HCEC 1CT (cell line): ENCODE data around the gene NFATC4.

Experiments
- DNase-seq: peaks from one replicate; pipeline ENCODE4 v3.0.0-alpha.2; 2017

The NFATC4 gene

DNA sequence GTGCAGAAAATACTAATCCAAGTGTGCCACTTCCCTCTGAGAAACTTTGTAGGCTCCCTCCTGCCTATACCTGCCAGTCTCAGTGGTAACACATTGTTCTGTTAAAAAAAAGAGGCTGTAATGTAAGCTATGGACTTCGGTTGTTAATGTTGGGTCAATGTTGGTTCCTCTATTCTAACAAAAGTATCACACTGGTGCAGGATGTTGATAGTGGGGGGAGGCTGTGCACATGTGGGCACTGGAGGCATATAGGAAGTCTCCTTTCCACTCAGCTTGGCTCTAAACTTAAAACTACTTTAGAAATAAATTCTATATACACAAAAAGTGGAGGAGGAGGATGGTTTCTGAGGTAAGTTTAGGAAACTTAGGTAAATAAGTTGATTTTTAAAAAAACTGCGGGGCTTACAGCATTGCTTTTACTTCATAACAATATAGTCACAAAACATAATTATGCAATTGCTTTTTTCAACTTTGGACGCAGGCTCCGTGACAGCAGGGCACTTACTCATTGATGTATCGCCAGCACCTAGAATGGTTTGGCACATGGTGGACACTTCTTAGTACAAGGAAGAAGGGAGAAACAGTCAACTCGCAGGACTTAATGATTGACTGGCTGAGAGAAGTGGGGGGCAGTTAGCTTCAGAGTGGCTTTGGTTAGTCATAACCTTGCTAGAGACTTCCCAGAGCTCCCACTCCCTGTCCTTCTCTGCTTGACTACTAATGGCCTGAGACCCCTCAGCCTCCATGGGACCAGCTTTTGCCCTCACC is 22.9 kb downstream of the NFATC4 start:
- DNase-seq: no peak

DNA sequence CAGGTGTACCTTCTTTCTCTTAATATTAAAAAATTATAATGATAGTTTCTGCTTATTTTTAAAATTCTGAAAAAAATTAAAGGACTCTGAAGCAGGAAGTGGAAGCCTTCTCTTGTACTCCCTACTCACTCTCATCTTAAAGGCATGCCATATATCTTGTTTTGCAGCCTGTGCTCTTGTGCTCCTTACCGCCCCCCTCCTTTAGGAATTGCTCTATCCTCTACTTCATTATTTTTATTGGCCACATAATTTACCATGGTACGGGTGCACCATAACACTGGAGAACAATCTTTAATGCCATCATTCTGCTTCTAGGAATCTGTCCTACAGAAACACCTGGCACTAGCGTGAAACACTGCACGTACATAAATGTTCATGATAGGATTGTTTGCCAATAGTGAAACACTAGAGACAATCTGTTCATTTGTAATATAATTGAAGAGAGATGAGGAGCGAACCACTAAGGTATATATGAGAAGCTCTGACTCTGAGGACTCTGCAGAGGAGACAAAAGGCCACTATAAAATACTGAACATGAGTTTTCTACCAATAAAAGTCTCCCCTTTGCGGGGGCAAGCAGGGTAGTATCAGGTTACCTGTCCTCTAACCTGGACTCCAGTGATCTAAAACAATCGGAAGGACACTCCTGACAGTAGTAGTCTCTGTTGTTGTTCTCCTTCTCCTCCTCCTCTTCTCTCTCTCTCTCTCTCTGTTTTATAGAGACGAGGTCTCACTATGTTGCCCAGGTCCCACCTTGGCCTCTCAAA is 24.5 kb downstream of the NFATC4 start:
- peak; percentile 68 for DNase-seq

DNA sequence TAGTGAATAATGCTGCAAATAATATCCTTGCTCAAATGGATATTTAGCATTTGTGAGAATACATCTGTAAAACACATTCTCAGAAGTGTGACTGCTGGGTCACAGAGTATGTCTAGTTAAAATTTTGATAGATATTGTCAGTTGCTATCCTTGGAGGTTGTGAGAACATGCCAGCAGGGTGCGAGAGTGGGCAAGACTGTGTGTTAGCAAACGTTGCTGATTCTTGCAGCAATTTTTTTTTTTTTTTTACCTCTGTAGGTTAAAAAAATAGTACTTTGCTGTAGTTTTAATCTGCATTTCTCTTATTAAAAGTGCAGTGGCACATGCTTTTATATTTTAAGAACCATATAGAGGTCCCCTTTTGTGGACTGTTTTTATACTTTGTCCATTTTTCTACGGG is 26.3 kb downstream of the NFATC4 start:
- DNase-seq: no peak

DNA sequence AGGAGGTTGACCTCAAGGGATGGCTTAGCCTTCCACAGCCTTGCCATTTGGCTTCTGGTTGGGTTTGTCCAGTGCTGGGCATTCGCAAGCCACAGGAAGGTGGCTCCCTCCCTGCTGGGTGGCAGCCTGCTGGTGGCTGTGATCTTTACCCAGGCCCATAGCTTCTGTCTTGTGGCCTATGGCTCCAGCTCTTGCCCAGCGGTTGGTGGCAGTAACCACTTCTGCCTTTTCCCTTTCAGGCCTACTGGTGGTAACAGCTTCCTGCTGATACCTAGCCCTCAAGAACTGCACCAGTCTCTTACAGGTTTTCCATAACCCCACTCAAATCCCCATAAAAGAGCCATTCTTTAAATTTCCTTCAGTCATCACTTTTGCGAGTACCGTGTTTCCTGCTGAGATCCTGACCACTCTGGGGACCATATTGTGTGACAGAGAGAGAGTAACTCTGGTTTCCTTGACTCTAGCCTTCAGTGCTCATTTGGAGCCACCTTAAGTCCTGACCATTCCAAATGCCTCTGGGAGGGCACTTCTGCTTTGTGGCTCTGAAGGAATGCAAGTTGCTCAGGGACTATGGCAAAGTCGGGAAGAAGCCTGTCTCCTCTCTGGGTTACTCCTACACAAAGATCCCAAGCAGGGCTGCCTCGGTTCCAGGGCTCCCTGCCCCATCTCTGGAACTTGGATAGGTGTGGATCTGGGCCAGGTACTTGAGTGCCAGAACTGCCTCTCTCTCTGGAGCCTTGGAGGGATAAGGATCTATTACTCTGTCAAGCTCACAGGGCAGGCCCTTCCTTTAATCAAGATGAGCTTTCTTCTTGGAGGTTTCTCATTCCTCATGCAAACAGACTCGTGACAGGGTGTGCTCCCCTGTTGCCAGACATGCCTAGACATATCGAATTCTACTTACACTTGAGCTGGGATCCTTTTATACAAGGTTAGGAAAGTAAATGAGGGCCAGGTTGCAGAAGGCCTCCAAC is 27.9 kb downstream of the NFATC4 start:
- DNase-seq: no peak

DNA sequence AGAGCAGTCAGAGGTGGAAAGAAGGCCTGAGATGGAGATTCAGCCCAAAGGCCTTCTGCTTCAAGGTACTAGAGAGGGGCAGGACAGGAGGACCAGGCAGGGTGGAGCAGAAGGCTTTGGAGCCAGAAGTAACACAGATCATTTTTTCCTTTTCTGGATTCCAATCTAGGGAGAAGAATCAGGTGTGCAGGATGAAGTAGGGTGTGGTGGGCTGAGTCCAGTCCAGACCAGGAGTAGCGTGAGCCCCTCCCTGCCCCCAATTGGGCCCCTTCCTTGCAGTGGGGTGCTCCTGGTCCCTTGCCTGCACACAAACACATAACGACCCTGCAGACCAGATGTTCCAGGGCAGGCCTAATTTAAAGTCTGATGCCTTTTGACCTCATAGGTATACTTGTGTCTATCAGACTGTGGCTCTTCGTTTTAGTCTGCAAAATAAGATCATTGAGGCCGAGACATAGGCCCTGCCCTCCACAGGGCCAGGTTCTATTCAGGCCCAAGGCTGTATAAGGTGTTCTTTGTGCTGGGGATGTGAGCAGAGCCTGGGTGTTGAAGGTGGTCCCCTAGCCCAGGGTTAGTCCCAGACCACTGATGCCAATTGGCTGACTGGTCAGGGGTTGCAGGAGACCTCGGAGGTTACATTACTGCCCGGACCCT is 29.8 kb downstream of the NFATC4 start:
- DNase-seq: no peak

DNA sequence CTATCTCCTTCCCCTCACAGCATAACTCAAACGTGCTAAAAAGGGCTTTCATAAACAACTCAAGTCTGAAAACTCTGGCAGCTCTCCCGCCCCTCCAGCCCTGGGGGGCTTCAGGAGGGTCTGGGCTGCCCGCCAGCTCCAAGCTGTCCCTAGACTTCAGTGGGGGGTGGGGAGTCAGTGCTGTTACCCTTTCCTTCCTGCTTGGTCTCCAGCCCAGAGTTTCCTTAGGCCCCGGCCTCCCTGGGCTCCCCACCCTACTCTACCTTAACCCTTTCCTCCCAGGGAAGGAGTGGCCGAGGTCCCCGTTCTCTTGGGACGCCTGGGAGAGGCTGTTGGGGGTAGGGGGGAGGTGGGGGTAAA is 30.3 kb downstream of the NFATC4 start:
- DNase-seq: no peak

DNA sequence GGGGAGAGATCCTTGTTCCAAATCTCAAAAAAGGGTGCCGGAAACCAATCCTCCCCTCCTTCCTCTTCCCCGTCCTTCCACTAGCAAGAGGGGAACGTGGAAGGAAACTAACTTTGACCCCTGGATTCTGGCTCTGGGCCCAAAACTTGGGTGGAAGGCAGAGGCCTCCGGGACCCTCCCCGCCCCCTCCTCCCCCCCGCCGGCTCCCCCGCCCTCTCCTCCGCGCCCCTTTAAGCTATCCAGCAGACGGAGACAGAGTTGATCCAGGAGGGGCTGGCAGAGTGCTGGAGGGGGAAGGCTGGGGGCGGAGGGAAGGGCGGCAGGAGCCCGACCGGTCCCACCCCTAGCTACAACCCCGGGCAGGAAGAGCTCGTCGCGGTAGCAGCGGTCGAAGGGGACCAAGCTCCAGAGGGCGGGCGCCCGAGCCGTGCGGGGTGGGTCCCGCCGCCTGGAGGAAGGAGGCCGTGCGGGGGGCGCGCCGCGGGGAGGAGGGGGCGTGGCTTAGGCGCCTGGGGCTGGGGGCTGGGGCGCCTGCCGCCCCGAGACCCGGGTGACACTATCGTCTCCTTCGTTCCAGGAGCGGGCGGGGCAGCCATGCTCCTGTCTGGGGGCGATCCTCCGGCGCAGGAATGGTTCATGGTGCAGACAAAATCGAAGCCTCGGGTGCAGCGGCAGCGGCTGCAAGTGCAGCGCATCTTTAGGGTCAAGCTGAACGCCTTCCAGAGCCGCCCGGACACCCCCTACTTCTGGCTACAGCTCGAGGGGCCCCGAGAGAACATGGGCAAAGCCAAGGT is 30.9 kb downstream of the NFATC4 start, which contains the start of gene NYNRIN:
TSS of gene NYNRIN (plus strand) at position 351 of the 794 bp plus-strand sequence. CDS start at position 595, 244 bp downstream.
- DNase-seq: no peak

DNA sequence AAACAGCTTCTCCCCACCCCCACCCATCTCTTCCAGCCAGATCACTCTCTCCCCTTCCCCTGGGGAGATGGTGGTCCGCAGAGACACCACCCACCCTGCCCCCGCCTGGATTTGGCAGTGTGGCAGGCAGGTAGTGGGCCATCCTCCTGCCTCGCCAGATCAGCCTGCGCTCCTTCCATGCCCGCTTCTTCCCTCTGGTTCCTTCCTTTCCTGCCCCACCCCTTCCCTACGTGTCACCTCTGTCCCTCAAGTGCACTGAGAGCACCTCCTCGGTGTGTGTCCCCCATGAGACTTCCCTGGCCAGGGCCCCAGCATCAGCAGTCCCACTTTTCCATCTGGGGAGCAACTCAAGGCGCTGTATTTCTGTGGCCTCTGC is 31.5 kb downstream of the NFATC4 start:
- no peak for DNase-seq

DNA sequence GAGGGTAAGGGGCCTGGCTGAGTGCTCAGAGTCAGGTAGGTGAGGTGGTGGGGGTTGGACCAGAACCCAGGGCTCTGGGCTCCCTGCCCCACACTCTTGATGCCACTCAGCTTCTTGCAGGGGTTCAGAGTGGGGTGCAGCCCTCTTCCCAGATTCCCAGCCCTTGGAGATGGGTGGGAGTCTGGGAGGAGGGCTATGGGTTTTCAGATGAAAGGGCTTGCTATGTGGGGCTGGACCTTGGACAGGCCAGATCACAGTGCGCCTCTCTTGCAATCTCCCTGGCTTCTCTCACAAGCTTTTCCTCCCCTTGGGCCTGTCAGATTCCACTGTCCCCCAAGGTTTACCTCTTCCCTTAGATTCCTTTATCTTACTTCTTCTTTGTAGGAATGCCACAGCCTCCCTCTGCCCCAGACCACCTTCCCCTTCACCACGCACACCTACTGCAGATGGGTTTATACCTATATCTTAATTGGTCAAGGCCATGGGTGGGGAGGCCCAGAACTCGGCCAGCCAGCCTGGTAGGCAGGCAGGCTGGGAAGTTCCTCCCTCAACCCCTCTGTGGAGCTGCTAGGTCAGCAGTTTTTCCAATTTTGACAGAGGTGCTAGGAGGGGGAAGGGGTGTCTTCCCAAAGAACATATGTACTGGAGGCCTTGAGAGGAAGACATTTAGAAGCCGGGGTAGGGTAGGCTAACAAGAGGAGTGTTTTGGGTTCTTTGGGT is 32.2 kb downstream of the NFATC4 start:
- no peak for DNase-seq

DNA sequence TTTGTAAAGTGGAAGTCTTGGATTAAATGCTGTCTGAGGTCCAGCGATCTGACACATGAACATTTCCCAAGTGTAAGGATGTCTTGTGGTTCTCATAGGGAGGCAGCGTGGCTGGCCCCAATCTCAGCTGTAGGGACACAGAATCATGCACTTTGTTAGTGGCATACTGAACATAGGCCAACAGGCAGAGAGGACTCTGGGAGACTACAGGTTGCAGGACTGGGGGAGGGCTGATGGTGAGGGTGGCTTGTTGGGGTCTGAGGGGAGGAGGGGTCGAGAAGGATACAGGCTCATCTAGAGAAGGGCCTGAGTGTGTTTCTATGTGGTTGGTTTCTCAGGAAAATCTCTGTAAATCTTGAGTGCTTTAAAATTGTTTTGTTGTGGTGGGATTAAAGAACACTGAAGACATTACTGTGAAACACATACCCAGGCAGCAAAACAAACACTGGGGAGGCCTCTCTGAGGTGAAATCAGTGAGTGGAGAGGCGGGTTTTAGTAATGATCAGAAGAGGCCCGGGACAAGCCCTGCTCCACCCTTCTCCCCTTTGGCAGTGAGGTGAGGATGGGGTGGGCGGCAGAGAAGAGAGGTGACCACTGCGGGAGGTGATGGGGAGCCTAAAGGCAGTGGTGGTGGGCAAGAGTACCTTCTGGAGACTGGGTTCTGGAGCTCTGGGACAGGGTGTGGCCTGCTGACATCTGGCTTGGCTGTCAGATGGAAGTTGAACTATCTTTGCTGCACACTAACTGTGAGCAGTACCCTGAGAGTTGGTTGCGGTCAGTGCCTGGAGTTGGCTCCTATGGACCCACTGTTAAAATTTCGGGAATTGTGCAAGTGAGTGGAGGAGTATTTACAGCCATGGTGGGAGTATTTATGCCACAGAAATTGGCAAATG is 34.1 kb downstream of the NFATC4 start:
- DNase-seq: no peak

DNA sequence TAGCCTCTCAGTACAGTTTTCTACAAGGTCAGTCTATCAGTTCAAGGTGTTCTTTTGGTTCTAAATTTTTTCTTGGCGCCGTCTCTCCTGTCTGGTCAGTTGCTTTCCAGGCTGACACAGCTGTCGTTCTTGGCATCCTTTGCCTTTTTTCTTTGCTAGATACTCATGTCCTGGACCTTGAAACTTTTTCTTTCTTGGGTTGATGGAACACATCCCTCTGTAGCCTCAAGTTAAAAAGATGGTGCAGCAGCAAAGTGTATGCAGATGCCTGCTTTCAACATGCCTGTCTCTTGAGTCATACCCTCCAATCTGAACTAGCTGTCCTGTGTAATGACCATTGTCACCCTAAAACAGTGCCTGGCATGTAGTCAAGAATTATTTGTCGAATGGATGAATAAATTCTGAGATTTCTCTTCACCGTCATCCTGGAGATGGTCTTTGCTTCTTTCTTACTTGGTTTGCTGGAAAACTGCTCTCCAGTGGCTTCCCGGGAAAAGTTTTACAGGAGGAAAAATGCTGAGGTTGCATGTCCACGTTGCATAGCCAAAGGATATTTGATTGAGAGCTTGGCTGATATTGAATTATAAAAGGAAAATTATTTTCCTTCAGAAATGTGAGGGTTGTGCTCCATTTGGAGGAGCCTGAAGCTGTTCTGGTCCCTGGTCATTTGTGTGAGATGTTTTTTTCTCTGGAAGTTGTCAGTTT is 35.5 kb downstream of the NFATC4 start:
- peak; percentile 21 for DNase-seq

DNA sequence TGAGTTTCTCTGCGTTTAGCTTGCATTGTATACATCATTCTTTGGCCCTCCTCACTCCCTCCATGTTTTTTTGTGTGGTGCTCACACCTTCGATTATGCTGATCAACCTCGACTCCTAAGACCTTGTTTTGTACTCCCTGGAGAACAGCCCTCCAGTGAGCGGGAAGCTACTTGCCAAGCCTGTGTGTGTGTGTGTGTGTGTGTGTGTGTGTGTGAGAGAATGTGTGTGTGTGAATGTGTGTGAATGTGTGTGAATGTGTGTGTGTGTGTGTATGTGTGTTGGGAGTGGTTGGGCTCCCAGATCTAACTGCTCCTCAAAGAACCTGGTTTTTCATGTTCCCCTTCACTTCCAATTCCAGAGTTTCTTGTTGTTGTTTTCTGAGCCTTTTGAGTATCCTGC is 36.8 kb downstream of the NFATC4 start:
- no peak for DNase-seq

DNA sequence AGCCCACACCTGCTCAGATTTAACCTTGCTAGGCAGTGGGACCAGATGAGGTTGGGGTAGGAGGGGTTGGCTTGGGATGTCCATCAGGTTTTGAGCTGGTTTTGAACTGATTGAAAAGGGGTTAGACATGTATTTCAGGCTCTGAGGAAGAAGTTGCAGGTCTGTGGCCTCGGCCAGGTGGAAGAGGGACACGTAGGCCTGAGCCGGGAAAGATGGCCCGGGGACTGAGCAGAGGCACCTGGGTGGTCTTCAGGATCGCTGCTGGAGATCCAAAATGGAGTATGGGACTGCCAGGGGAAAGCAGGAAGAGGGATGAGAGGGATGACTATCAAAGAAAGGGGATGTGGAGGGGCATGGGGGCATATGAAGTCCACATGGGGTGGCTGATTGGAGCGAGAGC is 38.4 kb downstream of the NFATC4 start:
- no peak for DNase-seq

DNA sequence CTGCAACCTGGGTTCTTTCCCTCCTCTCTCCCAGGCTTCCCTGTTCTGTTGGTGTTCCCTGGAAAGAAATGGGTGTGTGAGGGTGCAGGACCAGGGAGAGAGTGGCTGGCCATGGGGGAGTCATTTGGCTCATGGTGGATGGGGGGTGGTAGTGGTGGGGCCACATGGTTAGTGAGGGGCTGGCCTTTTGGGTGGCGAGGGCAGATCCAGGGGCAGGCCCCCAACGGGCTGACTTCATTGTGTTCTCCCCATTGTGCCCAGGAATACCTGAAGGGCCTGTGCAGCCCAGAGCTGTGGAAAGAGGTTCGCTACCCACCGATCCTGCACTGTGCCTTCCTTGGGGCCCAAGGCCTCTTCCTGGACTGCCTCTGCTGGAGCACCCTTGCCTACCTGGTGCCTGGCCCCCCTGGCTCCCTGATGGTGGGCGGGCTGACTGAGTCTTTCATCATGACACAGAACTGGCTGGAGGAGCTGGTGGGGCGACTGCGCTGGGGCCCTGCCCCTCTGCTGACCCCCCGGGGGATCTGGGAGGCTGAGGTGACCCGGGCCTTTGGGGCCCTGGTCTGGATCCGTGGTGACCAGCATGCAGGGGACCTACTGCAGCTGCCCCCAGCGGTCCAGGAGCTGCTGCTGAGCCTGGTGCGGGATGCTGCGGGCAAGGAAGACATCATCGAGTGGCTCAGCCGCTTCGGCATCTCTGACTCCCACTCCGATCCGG is 39.8 kb downstream of the NFATC4 start:
- DNase-seq: no peak

DNA sequence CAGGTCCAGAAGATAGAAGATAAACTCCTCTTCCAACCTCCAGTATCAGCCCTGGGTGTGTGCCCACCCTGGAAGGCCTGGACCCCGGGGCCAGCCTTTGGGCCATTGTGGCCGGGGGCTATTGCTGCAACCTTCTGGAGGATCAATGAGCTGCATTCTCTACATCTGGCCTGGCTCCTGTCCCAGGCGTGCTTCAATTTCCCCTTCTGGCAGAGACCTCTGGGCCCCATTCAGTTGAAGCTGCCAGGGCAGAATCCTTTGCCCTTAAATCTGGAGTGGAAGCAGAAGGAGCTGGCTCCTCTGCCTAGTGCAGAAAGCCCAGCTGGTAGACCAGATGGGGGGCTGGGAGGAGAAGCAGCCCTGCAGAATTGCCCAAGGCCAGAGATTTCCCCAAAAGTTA is 40.8 kb downstream of the NFATC4 start:
- no peak for DNase-seq

DNA sequence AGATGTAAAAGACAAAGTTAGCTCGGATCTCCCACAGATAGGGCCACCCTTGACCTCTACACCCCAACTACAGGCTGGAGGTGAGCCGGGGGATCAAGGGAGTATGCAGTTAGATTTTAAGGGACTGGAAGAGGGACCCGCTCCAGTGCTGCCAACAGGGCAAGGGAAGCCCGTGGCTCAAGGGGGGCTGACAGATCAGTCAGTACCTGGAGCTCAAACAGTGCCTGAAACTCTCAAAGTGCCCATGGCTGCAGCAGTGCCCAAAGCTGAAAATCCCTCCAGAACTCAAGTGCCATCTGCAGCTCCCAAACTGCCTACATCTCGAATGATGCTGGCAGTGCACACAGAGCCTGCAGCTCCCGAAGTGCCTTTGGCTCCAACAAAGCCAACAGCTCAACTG is 41.2 kb downstream of the NFATC4 start:
- DNase-seq: no peak

DNA sequence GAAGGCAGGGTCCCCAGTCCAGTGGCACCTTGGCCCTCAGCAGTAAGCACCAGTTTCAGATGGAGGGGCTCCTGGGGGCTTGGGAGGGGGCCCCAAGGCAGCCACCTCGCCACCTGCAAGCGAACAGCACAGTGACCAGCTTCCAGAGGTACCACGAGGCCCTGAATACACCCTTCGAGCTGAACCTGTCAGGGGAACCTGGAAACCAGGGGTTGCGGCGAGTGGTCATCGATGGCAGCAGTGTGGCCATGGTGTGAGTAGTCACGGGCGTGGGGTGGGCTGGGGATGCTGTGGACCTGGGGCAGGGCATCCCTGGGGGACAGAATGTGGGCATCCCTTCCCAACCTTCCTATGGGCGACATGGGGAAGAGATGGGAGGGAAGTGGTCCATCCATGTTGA is 42.0 kb downstream of the NFATC4 start:
- DNase-seq: no peak
